MG63 (cell line): ENCODE results near the gene DEAF1. TPM values are rescaled to one million over a fixed set of nuclear protein-coding genes. Genes with fewer than 3 reads are reported as not detected.
"Not testable (repeated sequence)": the region's sequence is repeated elsewhere in the genome, so short reads cannot be mapped to it uniquely, and the experiment has no call there.

Source experiments
- DNase-seq: peaks from one replicate; pipeline ENCODE4 v3.0.0-alpha.2; 2020
- H3K27me3 ChIP-seq: fragments of 250-450 bp; sonication (Bioruptor Pico); 2 replicates; pipeline ENCODE4 v1.5.1; 2020; ENCODE audit warnings: mild to moderate bottlenecking, moderate library complexity
- H3K36me3 ChIP-seq: fragments of 250-450 bp; sonication (Bioruptor Pico); 2 replicates; pipeline ENCODE4 v1.5.1; 2020; ENCODE audit warnings: mild to moderate bottlenecking, moderate library complexity
- H3K4me3 ChIP-seq: fragments of 250-450 bp; sonication (Bioruptor Pico); 2 replicates; pipeline ENCODE4 v1.5.1; 2020; ENCODE audit warnings: mild to moderate bottlenecking, moderate library complexity
- H3K9me3 ChIP-seq: fragments of 250-450 bp; sonication (Bioruptor Pico); 2 replicates; pipeline ENCODE4 v1.5.1; 2020; ENCODE audit warnings: mild to moderate bottlenecking, moderate library complexity
- total RNA-seq: library from RNA; depleted of rRNA; stranded (reverse); fragments of >200 nt; shearing (Covaris generic); gene quantifications from 2 replicates; pipeline ENCODE4 v1.2.3, GENCODE V29; 2014; ENCODE audit warnings: low replicate concordance

The DEAF1 gene
- total RNA-seq, 1 experiment from 2014 or later: 34.6 TPM

DNA sequence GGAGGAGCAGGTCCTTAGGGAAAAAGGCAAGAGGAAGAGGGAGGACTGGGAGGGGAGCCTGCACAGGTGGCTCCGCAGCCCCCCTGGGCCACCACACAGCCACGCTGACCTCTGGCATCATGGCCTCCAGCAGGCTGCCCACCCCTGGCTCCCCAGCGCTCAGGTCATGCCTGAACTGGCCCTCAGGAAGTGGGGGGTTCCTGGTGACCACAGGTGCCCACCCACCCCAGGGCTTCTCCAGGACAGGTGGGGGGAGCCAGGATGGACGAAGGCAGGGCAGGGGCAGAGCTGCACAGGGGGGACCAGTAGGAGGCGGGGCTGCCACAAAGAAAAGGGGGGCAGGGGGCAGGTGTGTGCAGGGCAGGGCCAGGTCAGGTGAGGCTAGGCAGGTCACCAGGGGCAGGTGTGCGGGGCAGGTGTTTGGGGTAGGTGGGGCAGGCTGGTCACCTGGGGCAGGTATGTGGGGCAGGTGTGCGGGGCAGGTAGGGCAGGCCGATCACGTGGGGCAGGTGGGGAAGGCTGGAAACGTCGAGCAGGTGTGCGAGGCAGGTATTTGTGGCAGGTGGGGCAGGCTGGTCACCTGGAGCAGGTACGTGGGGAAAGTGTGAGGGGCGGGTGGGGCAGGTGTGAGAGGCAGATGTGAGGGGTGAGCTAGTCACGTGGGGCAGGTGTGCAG, 997 bp downstream of the DEAF1 start:
- Histone ChIP-seq H3K36me3 (peaks cover 21% of the 10 kb centered on the region), H3K27me3 (no peaks in the 10 kb centered on the region), H3K9me3 (no peaks in the 10 kb centered on the region), H3K4me3 (peak overlapping the region; percentile 85)
- DNase-seq: no peak

DNA sequence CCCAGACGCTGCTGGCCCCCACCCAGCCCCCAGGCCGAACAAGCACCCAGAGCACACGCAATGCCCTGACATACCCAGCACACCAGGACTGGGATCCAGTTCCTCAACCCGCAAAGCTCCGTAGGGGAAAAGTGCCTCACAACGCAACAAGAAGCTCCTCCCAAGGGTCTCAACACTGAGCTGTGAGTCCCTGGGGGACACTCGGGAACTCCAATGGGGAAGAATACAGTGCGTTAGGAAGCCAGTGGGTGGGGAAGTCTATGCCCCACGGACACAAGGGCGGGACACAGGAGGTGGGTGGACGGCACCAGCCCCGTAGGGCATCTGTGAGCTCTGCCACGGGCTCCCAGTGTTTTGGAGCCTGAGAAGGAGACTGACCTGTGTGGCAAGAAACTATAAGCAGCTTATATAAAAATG, 1.6 kb downstream of the DEAF1 start:
- H3K4me3 ChIP-seq: peak overlapping the region; percentile 85
- peaks cover 20% of the 10 kb centered on the region for H3K36me3 ChIP-seq
- no peaks in the 10 kb centered on the region for H3K27me3 ChIP-seq
- no peaks in the 10 kb centered on the region for H3K9me3 ChIP-seq
- DNase-seq: peak; percentile 23

DNA sequence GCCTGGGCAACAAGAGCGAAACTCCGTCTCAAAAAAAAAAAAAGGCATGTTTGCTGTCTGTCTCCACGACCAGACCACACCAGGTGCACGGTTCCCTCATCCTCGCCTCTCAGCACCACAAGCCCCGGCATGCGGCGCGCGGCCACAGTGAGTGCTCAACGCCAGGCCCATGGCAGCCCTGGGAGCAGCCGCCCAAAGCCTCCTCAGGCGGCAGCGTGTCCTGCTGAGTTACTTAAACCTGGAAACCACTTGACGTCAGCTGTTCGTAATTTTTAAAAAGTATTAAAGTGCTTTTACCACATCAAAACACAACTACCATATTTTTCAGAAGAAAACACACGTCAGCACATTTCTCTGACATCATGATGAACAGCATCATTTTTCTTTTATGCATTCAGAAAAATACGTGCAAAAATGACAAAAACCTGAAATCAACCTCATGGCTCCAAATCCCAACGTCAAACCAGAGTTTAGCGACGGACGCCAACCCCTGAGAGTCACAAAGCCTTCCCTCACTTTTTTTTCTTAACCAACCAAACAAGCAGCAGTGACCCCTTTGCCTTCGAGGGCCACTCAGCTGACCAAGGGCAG, 2.1 kb downstream of the DEAF1 start:
- Histone ChIP-seq H3K36me3 (peaks cover 22% of the 10 kb centered on the region), H3K4me3 (peak overlapping the region; percentile 85), H3K27me3 (no peaks in the 10 kb centered on the region), H3K9me3 (no peaks in the 10 kb centered on the region)
- no peak for DNase-seq

DNA sequence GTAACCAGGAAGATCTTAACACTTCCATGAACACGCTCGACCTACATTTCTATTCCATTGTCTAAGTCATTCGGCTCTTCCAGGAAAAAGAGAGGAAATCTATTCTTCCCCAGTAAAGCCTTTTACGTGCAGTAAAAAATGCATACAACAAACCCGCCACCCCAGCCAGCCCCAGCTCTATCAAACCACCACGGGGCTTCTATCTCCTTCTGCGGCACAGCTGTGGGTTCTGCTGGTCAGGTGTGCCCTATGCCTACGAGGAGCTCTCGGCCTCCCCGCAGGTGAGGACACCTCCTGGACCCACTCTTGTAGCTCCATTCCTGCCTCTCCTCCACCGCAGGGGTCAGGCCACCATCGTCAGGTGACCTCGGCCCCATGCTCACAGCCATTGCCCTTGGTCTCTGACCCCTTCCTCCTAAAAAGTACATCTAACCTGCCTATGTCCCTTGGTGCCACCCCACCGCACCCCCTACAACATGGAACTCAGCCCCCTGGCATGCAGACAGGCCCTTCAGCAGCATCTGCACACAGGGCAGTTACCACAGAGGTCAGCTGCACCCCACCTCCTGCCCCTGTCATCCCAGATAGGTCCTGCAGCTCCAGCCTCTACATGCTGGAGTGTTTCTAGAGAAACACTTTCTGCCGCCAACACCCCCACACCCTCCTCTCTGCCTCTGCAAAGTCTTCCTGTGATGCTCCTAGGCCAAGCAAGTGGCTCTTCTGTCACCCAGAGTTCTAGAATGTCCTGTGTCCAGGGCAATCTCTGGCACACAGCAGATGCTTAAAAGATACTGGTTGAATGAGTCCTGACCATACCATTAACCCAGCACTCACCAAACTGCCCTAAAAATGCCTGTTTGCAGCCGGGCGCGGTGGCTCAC, 3.1 kb downstream of the DEAF1 start:
- Histone ChIP-seq H3K27me3 (no peaks in the 10 kb centered on the region), H3K36me3 (peaks cover 31% of the 10 kb centered on the region), H3K9me3 (no peaks in the 10 kb centered on the region), H3K4me3 (no peak overlapping the region)
- no peak for DNase-seq

DNA sequence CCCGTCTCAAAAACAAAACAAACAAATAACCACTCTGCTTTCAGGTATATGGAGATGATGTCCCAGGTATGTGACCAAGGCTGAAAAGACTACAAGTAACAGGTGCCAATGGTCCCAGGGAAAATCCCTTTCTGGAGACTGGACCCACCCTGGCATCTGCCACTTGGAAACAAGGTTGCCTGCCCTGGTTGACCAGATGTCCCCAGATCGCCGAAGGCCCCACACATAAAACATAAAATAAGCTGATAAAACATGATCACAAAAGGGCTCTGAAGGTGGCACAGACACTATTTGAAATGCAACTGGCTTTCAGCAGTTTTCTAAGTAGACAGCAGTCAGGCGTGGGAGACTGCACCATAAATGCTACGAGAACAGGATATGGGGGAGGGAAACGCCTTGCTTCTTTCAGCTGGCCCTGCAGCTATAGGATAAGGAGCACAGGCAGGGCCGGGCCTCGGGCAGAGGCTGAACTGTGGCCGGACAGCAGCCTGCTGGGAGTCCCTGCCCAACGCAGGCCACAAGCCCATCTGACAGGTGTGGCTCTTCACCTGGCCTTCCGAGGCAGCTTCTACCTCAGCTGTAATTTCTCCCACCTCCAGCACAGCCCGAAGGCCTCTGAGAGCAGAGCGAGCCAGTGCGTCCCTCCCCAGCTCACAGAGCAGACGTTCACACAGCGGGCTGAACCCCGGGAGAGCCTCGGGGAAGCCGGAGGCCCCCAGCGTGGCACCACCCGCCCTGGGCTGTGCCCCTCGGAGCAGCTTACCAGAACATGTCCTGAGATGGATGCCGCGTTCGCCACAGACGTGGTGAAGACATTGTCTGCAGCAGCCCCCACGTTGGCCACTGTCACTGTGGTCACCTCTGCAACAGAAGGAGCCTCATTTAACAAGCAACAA, 4.0 kb downstream of the DEAF1 start:
- H3K4me3 ChIP-seq: no peak overlapping the region
- no peaks in the 10 kb centered on the region for H3K9me3 ChIP-seq
- H3K36me3 ChIP-seq: peaks cover 40% of the 10 kb centered on the region
- H3K27me3 ChIP-seq: no peaks in the 10 kb centered on the region
- DNase-seq: no peak

DNA sequence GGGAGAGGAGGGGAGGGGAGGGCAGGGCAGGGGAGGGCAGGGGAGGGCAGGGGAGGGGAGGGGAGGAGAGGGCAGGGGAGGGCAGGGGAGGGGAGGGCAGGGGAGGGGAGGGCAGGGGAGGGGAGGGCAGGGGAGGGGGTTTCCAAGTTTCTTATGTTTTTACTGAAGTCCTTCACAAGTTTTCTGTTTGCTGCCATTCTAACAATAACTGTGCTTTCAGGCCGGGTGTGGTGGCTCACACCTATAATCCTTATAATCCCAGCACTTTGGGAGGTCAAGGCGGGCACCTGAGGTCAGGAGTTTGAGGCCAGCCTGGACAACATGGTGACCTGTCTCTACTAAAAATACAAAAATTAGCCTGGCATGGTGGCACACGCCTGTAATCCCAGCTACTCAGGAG, 4.8 kb downstream of the DEAF1 start:
- not testable (repeated sequence) for DNase-seq, H3K27me3 ChIP-seq, H3K9me3 ChIP-seq, H3K4me3 ChIP-seq
- peaks cover 45% of the 10 kb centered on the region for H3K36me3 ChIP-seq

DNA sequence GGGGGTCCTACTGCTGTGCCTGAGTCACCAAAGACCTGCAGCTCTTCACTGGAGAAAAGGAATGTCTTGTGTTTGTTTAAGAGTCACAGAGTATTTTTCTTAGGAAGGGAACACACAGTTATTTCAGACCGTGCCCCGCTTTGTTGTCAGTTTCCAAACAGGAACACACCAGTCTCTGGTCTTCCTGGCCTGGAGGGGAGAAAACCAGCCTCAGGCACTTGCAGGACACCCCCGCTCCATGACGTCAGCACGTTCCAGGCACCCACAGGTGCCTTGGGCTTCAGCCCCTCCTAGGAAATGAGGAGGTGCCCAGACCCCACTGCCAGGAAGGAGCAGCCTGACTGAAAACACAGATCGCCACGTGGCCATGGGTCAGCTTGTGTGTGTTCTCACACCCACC, 5.4 kb downstream of the DEAF1 start:
- no peaks in the 10 kb centered on the region for H3K27me3 ChIP-seq
- H3K4me3 ChIP-seq: no peak overlapping the region
- H3K36me3 ChIP-seq: peaks cover 49% of the 10 kb centered on the region
- DNase-seq: no peak
- no peaks in the 10 kb centered on the region for H3K9me3 ChIP-seq

DNA sequence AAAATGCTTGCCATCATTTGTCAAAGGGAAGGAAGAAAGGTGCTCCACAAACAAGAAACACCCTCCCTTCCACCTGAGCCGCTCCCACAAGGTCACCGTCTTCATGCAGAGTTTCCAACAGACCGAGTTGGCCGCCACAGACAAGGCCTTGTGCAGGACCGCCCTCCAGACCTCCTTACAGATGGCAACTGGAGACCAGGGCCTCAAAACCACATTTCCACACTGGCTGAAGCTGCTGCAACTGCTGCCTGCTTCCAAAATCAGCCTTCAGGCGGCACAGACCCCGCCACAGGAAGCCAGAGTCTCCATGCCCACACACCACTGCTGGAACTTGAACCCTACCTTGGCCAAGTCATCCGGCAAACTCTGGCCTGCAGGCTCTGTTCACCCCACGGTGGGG, 6.3 kb downstream of the DEAF1 start:
- peaks cover 59% of the 10 kb centered on the region for H3K36me3 ChIP-seq
- H3K27me3 ChIP-seq: no peaks in the 10 kb centered on the region
- no peaks in the 10 kb centered on the region for H3K9me3 ChIP-seq
- no peak for DNase-seq
- H3K4me3 ChIP-seq: no peak overlapping the region

DNA sequence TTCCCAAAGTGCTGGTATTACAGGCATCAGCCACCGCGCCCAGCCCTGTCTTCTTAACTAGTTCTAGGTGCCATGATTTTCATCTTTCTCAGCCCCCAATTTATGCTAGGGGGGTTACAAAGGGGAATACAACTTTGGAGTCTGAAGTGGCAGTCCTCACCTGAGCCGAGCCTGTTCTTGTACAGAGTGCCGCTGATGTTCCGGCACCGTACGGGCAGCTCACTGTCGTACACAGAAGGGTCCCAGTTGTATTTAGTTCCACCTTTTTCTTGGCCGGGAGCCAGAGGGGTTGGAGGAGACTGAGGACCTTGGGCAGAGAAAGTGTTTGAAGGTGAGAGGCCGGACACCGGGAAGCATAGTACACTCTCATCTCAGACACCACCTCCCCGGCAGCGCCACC, 7.3 kb downstream of the DEAF1 start:
- Histone ChIP-seq H3K4me3 (no peak overlapping the region), H3K27me3 (no peaks in the 10 kb centered on the region), H3K9me3 (no peaks in the 10 kb centered on the region), H3K36me3 (peaks cover 66% of the 10 kb centered on the region)
- no peak for DNase-seq

DNA sequence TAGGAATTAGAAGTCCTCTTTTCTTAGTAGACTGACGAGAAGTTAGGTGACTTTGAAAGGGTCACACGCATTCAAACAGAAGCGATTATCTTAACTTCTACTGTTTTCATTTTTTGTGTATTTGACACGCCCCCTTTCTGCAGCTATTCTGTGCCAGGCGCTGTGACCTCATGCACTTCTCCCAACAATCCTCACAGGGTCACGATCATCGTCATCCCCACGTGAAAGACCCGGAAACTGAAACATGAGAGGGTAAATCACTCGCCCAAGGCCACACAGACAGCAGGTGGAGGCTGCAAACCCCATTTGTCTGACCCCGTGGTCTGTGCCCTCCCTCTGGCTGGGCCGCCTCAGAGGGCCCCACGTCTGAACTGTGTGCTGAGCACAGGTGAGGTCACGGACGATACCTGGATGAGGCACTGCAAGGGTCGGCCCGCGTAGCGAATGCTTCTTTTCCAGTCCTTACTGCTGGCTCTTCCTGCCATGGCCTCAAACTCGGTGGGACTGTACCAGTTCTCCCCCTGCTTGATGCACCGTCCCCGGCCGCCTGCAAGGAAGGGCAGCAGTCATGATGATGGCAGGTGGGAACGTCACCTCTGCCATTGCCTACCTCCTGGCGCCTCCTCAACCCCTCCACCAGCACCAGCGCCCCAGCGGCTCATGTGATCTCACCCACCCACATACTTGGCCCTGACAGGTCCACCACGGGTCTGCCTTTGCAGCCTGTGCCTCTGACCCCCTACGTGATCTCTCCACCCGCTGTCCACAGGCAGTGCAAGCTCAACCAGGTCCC, 8.4 kb downstream of the DEAF1 start:
- H3K36me3 ChIP-seq: peaks cover 74% of the 10 kb centered on the region
- DNase-seq: no peak

DNA sequence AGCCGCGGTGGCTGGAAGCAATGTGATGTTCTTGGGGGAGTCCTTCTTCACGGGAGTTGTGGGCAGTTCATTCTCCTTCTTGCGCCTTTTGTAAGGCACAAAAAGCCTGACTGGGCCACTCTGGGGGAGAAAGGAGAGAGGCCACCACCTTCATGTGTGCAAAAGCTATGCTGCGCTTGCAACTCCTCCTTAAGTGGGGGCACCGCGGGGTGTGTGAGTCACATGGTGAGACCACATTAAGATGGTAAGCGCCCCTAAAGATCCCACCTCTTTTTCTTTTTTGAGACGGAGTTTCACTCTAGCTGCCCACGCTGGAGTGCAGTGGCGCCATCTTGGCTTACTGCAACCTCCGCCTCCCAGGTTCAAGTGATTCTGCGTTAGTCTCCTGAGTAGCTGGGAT, 14.1 kb downstream of the DEAF1 start:
- H3K27me3 ChIP-seq: no peaks in the 10 kb centered on the region
- H3K4me3 ChIP-seq: no peak overlapping the region
- peaks cover 63% of the 10 kb centered on the region for H3K36me3 ChIP-seq
- DNase-seq: no peak
- no peaks in the 10 kb centered on the region for H3K9me3 ChIP-seq

More for the DNA sequence above, 8.4 kb downstream of the DEAF1 start:
- H3K27me3 ChIP-seq: no peaks in the 10 kb centered on the region
- H3K9me3 ChIP-seq: no peaks in the 10 kb centered on the region
- no peak overlapping the region for H3K4me3 ChIP-seq

DNA sequence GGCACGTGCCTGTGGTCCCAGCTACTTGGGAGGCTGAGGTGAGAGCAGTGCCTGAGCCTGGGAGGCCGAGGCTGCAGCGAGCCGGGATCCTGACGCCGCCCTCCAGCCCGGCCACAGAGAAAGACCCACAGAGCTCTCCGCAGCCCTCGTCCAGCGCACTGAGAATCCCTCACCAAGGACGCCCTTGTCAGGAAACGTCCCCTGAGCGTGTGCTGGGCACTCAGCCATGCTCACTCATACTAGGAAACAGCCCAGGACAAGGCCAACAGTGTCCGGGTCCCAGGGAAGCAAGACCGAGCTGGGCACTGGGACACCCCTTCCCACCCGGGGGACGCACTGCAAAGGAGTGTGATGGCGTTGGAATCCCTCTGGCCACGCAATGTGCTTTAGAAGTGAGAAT, 14.5 kb downstream of the DEAF1 start:
- Histone ChIP-seq H3K4me3 (no peak overlapping the region), H3K9me3 (no peaks in the 10 kb centered on the region), H3K27me3 (no peaks in the 10 kb centered on the region), H3K36me3 (peaks cover 61% of the 10 kb centered on the region)
- DNase-seq: no peak

DNA sequence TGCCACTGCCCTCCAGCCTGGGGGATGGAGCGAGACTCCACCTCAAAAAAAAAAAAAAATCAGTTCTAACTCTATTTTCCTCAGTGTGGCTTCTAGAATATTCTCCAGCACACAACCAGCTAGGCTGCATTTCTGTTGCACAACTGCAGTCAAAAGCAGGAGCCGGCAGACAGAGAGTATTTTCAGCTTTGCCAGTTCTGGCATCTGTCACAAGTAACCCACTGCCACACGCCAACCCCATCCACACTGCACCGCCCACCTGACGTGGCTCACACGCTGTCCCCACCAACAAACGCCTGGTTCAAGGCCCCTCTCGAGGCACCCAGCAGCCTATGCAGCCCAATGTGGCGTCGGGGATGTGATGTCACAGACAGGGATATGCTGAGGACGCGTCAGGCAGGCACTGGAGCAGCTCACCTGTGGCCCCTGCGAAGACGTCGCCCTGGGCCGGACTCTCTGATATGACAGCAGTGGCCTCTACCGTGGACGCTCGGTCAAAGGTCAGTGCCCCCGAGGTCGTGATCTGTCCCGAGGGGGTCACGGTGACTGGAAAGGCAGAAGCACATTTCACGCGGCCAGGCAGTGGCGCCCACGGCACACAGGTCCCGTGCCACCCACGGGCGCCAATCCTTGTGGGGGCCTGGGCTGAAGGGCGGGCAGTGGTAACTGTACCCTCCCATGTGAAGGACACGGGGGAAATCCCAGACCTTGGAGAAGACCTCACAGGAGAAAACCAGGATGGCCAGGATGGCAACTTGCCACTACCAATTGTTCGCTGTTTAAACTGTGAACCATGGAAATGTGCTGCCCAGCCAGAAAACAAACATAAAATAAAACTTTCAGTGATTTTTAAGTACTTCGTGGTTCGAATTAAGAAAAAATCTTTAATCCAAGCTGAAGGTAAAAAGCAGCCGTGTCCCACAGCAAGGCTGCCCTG, 15.5 kb downstream of the DEAF1 start:
- no peak for DNase-seq
- no peaks in the 10 kb centered on the region for H3K27me3 ChIP-seq
- H3K36me3 ChIP-seq: peaks cover 61% of the 10 kb centered on the region
- H3K4me3 ChIP-seq: no peak overlapping the region
- no peaks in the 10 kb centered on the region for H3K9me3 ChIP-seq

DNA sequence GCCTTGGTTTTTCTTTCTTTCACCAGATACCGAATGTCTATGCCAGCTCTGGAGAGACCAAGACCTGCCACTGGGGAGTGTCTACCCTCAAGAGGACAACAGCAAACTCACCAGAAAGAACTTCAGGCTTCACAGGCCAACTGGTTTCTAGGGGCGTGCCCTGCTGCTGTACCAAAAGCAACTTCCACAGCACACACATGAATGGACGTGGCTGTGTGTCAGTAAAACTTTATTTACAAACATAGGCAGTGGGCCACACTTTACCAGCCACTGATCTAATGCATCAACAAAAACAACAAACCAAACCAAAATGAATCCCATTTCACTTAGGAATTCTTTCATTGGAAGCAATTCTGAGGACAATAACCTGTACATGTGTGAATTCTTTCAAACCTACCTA, 16.7 kb downstream of the DEAF1 start:
- H3K4me3 ChIP-seq: no peak overlapping the region
- no peaks in the 10 kb centered on the region for H3K9me3 ChIP-seq
- DNase-seq: no peak
- H3K27me3 ChIP-seq: no peaks in the 10 kb centered on the region
- H3K36me3 ChIP-seq: peaks cover 61% of the 10 kb centered on the region

DNA sequence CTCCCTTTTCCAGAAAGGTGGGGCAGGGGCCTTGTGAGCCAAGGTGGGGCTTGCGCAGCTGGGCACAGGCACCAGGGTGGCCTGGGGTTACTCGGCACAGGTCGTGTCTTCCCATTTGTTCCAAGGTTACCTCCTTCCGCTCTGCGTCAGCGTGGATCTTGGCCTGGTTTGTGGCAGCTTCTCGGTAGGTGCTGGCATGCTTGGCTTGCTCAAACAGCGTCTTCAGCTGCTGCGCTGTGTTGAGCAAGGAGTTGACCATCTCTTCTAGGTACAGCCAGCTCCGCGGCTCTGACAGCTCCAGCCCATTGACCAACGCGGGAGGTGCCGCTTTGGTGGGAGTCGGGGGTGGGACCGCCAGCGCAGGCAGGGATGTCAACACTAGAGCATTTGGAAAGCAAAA, 20.6 kb downstream of the DEAF1 start:
- no peak overlapping the region for H3K4me3 ChIP-seq
- DNase-seq: no peak
- peaks cover 57% of the 10 kb centered on the region for H3K36me3 ChIP-seq
- H3K27me3 ChIP-seq: no peaks in the 10 kb centered on the region
- no peaks in the 10 kb centered on the region for H3K9me3 ChIP-seq
